ENCODE measurements around the gene CNTN3.

The CNTN3 gene

GRCh38 chr3:74611206-74611605 lies 3.3 kb downstream of the CNTN3 start:
- no peak overlapping the region for H3K9ac ChIP-seq (ENCODE audit: low read length in 2 of 2)
- no peaks in the 10 kb centered on the region for H3K36me3 ChIP-seq (ENCODE audit: control insufficient read depth in 2 of 2, insufficient read depth in 2 of 2, low read length in 2 of 2)
- H3K27me3 ChIP-seq (ENCODE audit: control insufficient read depth in 1 of 2, insufficient read depth in 2 of 2, low read length in 2 of 2), result peaks cover 12 to 16% of the 10 kb centered on the region in 2 donors
- no peaks in the 10 kb centered on the region for H3K4me1 ChIP-seq (ENCODE audit: control insufficient read depth, insufficient read depth, low read length)
- no peaks in the 10 kb centered on the region for H3K9me3 ChIP-seq (ENCODE audit: control insufficient read depth in 2 of 2, low read length in 2 of 2)
- H3K4me3 ChIP-seq (ENCODE audit: low read length in 2 of 2), result no peak overlapping the region
- no peak overlapping the region for H3K27ac ChIP-seq (ENCODE audit: low read length)

DNA sequence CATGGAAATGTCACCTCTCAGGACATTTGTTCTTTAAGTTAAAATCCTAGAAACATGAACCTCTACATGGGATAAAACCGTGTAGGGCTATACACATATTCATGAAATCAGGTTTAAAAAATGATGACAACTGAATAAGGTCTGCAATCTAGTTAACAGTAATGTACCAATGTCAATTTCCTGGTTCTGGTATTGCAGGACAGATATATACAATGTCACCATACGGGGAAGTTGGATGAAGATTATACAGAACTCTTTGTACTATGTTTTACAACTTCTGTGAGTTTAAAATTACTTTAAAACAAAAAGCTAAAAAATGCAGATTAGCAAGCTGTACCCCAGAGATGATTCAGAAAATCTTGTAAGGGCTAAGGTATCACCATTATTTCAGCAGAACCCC lies 6.7 kb downstream of the CNTN3 start:
- Histone ChIP-seq H3K27me3 (ENCODE audit: control insufficient read depth in 1 of 2, insufficient read depth in 2 of 2, low read length in 2 of 2) (peaks cover under 1 to 12% of the 10 kb centered on the region in 2 donors), H3K36me3 (ENCODE audit: control insufficient read depth in 2 of 2, insufficient read depth in 2 of 2, low read length in 2 of 2) (no peaks in the 10 kb centered on the region), H3K4me1 (ENCODE audit: control insufficient read depth, insufficient read depth, low read length) (no peaks in the 10 kb centered on the region), H3K4me3 (ENCODE audit: low read length in 2 of 2) (no peak overlapping the region), H3K9ac (ENCODE audit: low read length in 2 of 2) (no peak overlapping the region), H3K27ac (ENCODE audit: low read length) (no peak overlapping the region), H3K9me3 (ENCODE audit: control insufficient read depth in 2 of 2, low read length in 2 of 2) (no peaks in the 10 kb centered on the region)

GRCh38 chr3:74606996-74607395 lies 7.5 kb downstream of the CNTN3 start:
- no peak overlapping the region for H3K4me3 ChIP-seq (ENCODE audit: low read length in 2 of 2)
- no peaks in the 10 kb centered on the region for H3K4me1 ChIP-seq (ENCODE audit: control insufficient read depth, insufficient read depth, low read length)
- no peak overlapping the region for H3K27ac ChIP-seq (ENCODE audit: low read length)
- H3K27me3 ChIP-seq (ENCODE audit: control insufficient read depth in 1 of 2, insufficient read depth in 2 of 2, low read length in 2 of 2), result peaks cover 0 to 5% of the 10 kb centered on the region in 2 donors
- no peak overlapping the region for H3K9ac ChIP-seq (ENCODE audit: low read length in 2 of 2)
- no peaks in the 10 kb centered on the region for H3K9me3 ChIP-seq (ENCODE audit: control insufficient read depth in 2 of 2, low read length in 2 of 2)
- H3K36me3 ChIP-seq (ENCODE audit: control insufficient read depth in 2 of 2, insufficient read depth in 2 of 2, low read length in 2 of 2), result no peaks in the 10 kb centered on the region

GRCh38 chr3:74605437-74605836 lies 9.0 kb downstream of the CNTN3 start:
- no peak overlapping the region for H3K4me3 ChIP-seq (ENCODE audit: low read length in 2 of 2)

DNA sequence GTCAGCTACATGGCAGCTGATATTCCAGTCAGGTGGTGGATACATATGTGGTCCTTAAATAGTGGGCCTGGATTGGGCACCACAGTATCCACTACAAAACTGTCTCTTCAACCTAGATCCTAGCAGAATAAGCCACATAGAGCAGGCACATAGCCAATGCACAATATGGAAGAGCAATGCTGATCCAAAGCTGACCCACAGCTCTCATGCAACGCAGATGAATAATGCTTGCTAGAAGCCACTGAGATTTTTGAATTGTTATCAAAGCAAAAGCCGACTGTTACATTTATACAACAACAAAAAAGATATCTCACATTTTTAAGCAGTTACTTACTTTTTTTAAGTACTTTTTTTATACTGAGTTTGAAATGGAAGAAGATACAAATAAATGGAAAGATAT lies 11.2 kb downstream of the CNTN3 start:
- Histone ChIP-seq H3K4me3 (ENCODE audit: low read length in 2 of 2) (no peak overlapping the region), H3K9ac (ENCODE audit: low read length in 2 of 2) (no peak overlapping the region), H3K9me3 (ENCODE audit: control insufficient read depth in 2 of 2, low read length in 2 of 2) (no peaks in the 10 kb centered on the region), H3K36me3 (ENCODE audit: control insufficient read depth in 2 of 2, insufficient read depth in 2 of 2, low read length in 2 of 2) (no peaks in the 10 kb centered on the region), H3K27me3 (ENCODE audit: control insufficient read depth in 1 of 2, insufficient read depth in 2 of 2, low read length in 2 of 2) (peaks cover 0 to 5% of the 10 kb centered on the region in 2 donors), H3K4me1 (ENCODE audit: control insufficient read depth, insufficient read depth, low read length) (no peaks in the 10 kb centered on the region), H3K27ac (ENCODE audit: low read length) (no peak overlapping the region)

More at GRCh38 chr3:74605437-74605836, 9.0 kb downstream of the CNTN3 start:
- Histone ChIP-seq H3K36me3 (ENCODE audit: control insufficient read depth in 2 of 2, insufficient read depth in 2 of 2, low read length in 2 of 2) (no peaks in the 10 kb centered on the region), H3K9me3 (ENCODE audit: control insufficient read depth in 2 of 2, low read length in 2 of 2) (no peaks in the 10 kb centered on the region), H3K27ac (ENCODE audit: low read length) (no peak overlapping the region), H3K9ac (ENCODE audit: low read length in 2 of 2) (no peak overlapping the region), H3K27me3 (ENCODE audit: control insufficient read depth in 1 of 2, insufficient read depth in 2 of 2, low read length in 2 of 2) (peaks cover 0 to 5% of the 10 kb centered on the region in 2 donors), H3K4me1 (ENCODE audit: control insufficient read depth, insufficient read depth, low read length) (no peaks in the 10 kb centered on the region)

- H3K4me3 ChIP-seq (ENCODE audit: low read length in 2 of 2), result no peak overlapping the region
Measured at GRCh38 chr3:74602471-74602870, 12.0 kb downstream of the CNTN3 start.

GRCh38 chr3:74601793-74602192 lies 12.7 kb downstream of the CNTN3 start:
- Histone ChIP-seq H3K4me1 (ENCODE audit: control insufficient read depth, insufficient read depth, low read length) (no peaks in the 10 kb centered on the region), H3K4me3 (ENCODE audit: low read length in 2 of 2) (no peak overlapping the region), H3K36me3 (ENCODE audit: control insufficient read depth in 2 of 2, insufficient read depth in 2 of 2, low read length in 2 of 2) (no peaks in the 10 kb centered on the region), H3K9me3 (ENCODE audit: control insufficient read depth in 2 of 2, low read length in 2 of 2) (no peaks in the 10 kb centered on the region), H3K27me3 (ENCODE audit: control insufficient read depth in 1 of 2, insufficient read depth in 2 of 2, low read length in 2 of 2) (no peaks in the 10 kb centered on the region), H3K9ac (ENCODE audit: low read length in 2 of 2) (no peak overlapping the region), H3K27ac (ENCODE audit: low read length) (no peak overlapping the region)

More at GRCh38 chr3:74602471-74602870, 12.0 kb downstream of the CNTN3 start:
- no peak overlapping the region for H3K9ac ChIP-seq (ENCODE audit: low read length in 2 of 2)
- H3K27ac ChIP-seq (ENCODE audit: low read length), result no peak overlapping the region
- H3K4me1 ChIP-seq (ENCODE audit: control insufficient read depth, insufficient read depth, low read length), result no peaks in the 10 kb centered on the region
- no peaks in the 10 kb centered on the region for H3K36me3 ChIP-seq (ENCODE audit: control insufficient read depth in 2 of 2, insufficient read depth in 2 of 2, low read length in 2 of 2)
- H3K27me3 ChIP-seq (ENCODE audit: control insufficient read depth in 1 of 2, insufficient read depth in 2 of 2, low read length in 2 of 2), result peaks cover 0 to 5% of the 10 kb centered on the region in 2 donors
- no peaks in the 10 kb centered on the region for H3K9me3 ChIP-seq (ENCODE audit: control insufficient read depth in 2 of 2, low read length in 2 of 2)

GRCh38 chr3:74599564-74599963 lies 14.9 kb downstream of the CNTN3 start:
- no peaks in the 10 kb centered on the region for H3K27me3 ChIP-seq (ENCODE audit: control insufficient read depth in 1 of 2, insufficient read depth in 2 of 2, low read length in 2 of 2)
- no peaks in the 10 kb centered on the region for H3K36me3 ChIP-seq (ENCODE audit: control insufficient read depth in 2 of 2, insufficient read depth in 2 of 2, low read length in 2 of 2)
- H3K27ac ChIP-seq (ENCODE audit: low read length), result no peak overlapping the region
- H3K4me3 ChIP-seq (ENCODE audit: low read length in 2 of 2), result no peak overlapping the region
- H3K9ac ChIP-seq (ENCODE audit: low read length in 2 of 2), result no peak overlapping the region
- no peaks in the 10 kb centered on the region for H3K4me1 ChIP-seq (ENCODE audit: control insufficient read depth, insufficient read depth, low read length)
- no peaks in the 10 kb centered on the region for H3K9me3 ChIP-seq (ENCODE audit: control insufficient read depth in 2 of 2, low read length in 2 of 2)

GRCh38 chr3:74593152-74593551 lies 21.3 kb downstream of the CNTN3 start:
- Histone ChIP-seq H3K4me3 (ENCODE audit: low read length in 2 of 2) (no peak overlapping the region), H3K9me3 (ENCODE audit: control insufficient read depth in 2 of 2, low read length in 2 of 2) (no peaks in the 10 kb centered on the region), H3K27me3 (ENCODE audit: control insufficient read depth in 1 of 2, insufficient read depth in 2 of 2, low read length in 2 of 2) (no peaks in the 10 kb centered on the region), H3K9ac (ENCODE audit: low read length in 2 of 2) (no peak overlapping the region), H3K27ac (ENCODE audit: low read length) (no peak overlapping the region), H3K4me1 (ENCODE audit: control insufficient read depth, insufficient read depth, low read length) (no peaks in the 10 kb centered on the region), H3K36me3 (ENCODE audit: control insufficient read depth in 2 of 2, insufficient read depth in 2 of 2, low read length in 2 of 2) (no peaks in the 10 kb centered on the region)

GRCh38 chr3:74592359-74592758 lies 22.1 kb downstream of the CNTN3 start:
- H3K4me1 ChIP-seq (ENCODE audit: control insufficient read depth, insufficient read depth, low read length), result no peaks in the 10 kb centered on the region
- no peaks in the 10 kb centered on the region for H3K36me3 ChIP-seq (ENCODE audit: control insufficient read depth in 2 of 2, insufficient read depth in 2 of 2, low read length in 2 of 2)
- no peaks in the 10 kb centered on the region for H3K27me3 ChIP-seq (ENCODE audit: control insufficient read depth in 1 of 2, insufficient read depth in 2 of 2, low read length in 2 of 2)
- no peak overlapping the region for H3K4me3 ChIP-seq (ENCODE audit: low read length in 2 of 2)
- no peak overlapping the region for H3K9ac ChIP-seq (ENCODE audit: low read length in 2 of 2)
- H3K9me3 ChIP-seq (ENCODE audit: control insufficient read depth in 2 of 2, low read length in 2 of 2), result no peaks in the 10 kb centered on the region
- no peak overlapping the region for H3K27ac ChIP-seq (ENCODE audit: low read length)

- no peaks in the 10 kb centered on the region for H3K4me1 ChIP-seq (ENCODE audit: control insufficient read depth, insufficient read depth, low read length)
- no peaks in the 10 kb centered on the region for H3K27me3 ChIP-seq (ENCODE audit: control insufficient read depth in 1 of 2, insufficient read depth in 2 of 2, low read length in 2 of 2)
- no peak overlapping the region for H3K9ac ChIP-seq (ENCODE audit: low read length in 2 of 2)
- H3K27ac ChIP-seq (ENCODE audit: low read length), result no peak overlapping the region
- H3K36me3 ChIP-seq (ENCODE audit: control insufficient read depth in 2 of 2, insufficient read depth in 2 of 2, low read length in 2 of 2), result no peaks in the 10 kb centered on the region
- H3K4me3 ChIP-seq (ENCODE audit: low read length in 2 of 2), result no peak overlapping the region
- H3K9me3 ChIP-seq (ENCODE audit: control insufficient read depth in 2 of 2, low read length in 2 of 2), result no peaks in the 10 kb centered on the region
Measured at GRCh38 chr3:74591946-74592345, 22.5 kb downstream of the CNTN3 start.

Measured in stomach smooth muscle (tissue), 2 donors.